ENCODE results near the gene CCL28.
"Not testable (repeated sequence)": the region's sequence is repeated elsewhere in the genome, so short reads cannot be mapped to it uniquely, and the experiment has no call there.

Gene CCL28, protein sequence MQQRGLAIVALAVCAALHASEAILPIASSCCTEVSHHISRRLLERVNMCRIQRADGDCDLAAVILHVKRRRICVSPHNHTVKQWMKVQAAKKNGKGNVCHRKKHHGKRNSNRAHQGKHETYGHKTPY

DNA sequence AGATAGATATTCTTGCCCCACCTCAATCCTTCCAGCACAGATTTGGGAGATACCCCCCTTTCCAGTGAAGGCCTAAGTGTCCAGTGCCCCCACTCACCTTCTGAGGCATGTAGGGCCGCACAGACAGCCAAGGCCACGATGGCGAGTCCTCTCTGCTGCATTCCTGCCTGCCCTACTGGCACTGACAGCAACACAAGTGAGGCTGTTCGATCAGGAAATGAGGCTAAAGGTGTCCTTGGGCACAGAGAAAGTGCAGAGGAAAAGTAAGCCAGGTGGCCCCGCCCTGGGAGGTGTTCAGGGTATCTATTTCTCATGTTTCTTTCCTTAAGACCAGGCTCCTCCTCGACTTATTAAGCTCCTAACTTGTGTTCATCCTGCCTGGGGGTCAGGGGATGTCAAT, at the start of gene CCL28:
Gene CCL28 (minus strand): TSS at position 236 of the 400 bp plus-strand sequence. CDS start 75 bp downstream, at position 161.
- no peak for DNase-seq (ENCODE audit: low read depth)

DNA sequence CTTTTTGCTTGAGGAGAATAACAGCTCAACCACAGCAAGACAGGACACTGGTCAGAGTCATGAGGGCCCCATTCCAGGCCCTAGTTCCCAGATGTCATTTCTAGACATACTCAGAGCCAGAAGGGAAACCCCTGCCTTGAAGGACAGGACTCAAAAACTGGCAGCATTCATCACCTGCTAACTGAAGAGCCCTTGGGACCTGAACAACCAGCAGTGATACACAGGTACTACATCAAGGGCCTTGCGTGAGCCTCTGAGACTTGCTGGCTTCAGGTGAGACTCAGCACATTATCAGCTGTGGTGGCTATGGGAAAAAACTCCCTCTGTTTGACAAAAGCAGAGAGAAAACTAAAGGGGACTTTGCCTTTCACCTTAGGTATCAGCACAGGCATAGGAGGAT, 48.9 kb upstream of the CCL28 start:
- DNase-seq (ENCODE audit: low read depth): no peak

DNA sequence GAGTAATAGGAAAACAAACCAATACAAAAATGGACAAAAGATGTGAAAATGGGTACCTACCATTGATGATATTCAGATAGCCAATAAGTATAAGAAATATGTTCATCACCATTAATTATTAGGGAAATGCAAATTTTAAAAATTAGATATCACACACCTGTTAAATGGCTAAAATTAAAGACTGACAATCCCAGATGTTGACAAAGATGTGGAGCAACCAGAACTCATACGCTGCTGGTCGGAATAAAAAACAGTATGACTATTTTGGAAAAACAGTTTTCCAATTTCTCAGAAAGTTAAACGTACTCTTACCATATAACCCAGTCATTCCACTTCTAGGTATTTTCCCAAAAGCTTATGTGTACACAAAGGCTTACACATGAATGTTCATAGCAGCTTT, 44.4 kb upstream of the CCL28 start:
- DNase-seq (ENCODE audit: low read depth): no peak

DNA sequence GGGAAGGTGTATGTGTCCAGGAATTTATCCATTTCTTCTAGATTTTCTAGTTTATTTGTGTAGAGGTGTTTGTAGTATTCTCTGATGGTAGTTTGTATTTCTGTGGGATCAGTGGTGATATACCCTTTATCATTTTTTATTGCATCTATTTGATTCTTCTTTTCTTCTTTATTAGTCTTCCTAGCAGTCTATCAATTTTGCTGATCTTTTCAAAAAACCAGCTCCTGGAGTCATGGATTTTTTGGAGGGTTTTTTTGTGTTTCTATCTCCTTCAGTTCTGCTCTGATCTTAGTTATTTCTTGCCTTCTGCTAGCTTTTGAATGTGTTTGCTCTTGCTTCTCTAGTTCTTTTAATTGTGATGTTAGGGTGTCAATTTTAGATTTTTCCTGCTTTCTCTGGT, 29.4 kb upstream of the CCL28 start:
- not testable (repeated sequence) for DNase-seq (ENCODE audit: low read depth)

DNA sequence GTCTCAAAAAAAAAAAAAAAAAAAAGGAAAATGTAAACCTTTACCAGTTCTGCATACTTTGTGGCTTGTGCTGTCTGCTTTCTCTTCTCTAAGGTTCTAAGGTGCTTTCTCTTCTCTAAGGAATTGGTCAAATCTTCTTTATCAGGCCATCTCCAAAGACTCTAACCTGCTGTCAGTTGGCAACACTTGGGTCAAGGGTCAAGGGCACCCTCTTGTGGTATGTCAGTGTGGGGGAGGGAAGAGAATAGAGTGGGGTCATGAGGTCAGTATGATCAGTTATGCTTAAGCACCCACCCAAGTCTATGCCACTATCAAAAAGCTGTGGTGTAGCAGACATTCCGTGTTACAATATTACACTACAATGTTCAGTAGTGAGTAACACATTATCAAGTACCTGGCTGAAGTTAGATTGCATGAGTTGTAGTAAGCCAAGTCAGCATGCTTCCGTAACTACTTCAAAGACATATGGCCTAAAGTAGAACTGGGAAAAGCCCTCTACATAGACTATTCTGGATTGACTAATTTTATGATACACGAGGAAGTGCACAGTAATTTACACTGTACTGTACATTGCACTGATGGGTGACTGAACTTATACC, 25.0 kb upstream of the CCL28 start:
- no peak for DNase-seq (ENCODE audit: low read depth)

DNA sequence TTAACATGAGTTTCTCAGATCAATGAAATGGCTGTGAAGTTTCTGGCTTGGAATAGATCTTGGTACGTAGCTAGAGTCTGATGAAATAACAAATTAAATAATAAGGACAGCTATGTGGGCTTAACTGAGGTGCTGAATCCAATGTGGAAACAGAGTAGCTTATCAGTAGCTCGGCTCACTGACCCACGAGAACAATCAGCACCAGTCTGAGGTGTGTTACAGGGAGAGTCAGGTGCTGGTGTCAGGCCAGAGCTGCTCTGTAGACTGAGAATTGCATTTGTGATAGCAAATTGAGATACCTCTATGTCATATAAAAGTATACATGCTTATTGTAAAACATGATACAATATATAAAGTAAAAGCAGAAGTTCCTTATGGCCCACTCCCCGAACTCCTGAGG, 21.2 kb upstream of the CCL28 start:
- DNase-seq (ENCODE audit: low read depth): no peak

DNA sequence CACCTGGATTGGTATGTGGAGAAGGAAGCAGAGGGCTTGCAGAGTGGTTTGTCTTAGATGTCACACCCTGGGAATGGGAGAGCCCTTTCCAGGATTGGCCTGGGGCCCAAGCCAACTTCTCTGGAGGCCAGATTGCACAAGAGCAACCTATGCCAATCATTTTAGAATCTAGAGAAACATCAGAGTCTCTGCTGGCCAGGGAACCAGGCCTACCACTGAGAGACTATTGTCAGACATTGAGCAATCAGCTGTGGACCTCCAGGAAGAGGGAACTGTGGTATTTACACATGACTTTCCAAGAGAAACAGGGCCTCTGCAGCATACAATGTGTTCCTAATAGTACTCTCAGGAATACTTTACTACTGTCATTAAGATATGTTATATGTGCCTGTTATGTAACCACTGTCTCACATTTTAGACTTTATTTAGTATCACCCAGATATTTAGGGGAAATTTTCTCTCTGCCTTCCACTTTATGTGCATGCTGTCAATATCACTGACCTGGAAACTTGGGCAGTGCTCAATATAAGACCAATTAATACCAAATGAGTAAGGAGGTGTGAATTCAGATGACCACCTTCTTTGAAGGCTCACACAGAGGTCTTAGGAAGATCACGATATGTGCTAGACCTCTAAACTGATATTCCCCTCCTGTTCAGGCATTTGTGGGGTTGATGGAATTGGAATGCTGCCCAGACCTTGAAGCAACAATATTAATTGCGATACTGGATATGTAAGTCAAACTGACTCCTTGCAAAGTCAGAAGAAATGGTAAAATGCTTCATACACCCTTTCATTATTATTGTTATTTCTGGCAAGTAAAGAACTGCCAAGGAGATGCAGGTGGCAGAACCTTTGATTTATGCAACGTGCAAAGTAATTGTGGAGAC, 20.5 kb upstream of the CCL28 start:
- peak; percentile 76 for DNase-seq (ENCODE audit: low read depth)

DNA sequence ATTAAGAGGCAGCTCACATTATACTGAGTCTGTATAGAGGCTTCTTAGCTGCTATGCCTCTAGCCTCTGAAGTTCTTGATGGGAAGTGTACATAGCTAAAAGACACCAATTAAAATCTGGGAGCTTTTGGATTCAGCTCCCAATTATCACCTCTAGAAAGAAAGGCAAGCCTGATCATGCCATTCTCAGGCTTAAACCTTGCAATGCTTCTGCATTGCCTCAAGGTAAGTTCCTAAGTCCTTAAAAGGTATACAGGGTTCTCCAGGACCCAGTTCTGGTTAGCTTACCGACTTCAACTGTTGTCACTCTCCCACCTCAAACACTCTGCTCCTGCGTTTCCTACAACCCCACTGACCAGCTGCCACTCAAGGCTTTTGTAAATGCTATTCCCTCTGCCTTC, 17.5 kb upstream of the CCL28 start:
- DNase-seq (ENCODE audit: low read depth): no peak

DNA sequence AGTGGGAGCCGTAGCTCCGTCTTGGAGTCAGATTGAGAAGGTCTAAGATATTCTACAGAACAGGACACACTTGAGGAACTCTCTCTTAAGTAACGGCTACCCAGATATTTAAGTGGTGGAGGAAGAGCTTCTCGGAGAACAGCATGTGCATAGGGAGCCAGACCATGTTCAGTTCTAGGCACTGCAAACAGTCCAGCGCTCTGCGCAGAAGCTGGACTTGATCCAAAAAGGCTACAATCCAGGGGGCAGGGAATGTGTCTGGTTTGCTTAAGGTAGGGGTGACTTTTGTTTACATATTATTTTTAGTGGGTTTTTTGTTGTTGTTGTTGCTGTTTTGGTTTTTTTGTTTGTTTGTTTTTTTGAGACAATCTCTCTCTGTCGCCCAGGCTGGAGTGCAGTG, 16.8 kb upstream of the CCL28 start:
- no peak for DNase-seq (ENCODE audit: low read depth)

DNA sequence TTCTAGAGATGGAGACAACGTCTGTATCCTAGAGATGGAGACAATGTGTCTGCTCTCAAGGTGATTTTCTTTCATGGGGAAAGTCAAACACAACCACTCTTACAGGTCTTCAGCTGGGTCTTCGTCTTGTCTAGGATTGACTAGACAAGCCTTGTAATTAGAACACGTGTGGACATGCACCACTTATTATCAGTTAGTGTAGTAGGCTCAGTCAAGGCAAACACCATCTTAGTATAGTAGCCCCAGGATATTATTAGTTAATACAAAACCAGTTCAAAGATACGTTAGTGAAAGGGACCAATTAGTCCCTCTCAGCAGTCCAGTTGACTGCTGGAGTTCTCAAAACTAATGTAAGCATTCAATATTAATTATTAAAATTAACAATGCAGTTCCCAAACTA, 15.1 kb upstream of the CCL28 start:
- no peak for DNase-seq (ENCODE audit: low read depth)

DNA sequence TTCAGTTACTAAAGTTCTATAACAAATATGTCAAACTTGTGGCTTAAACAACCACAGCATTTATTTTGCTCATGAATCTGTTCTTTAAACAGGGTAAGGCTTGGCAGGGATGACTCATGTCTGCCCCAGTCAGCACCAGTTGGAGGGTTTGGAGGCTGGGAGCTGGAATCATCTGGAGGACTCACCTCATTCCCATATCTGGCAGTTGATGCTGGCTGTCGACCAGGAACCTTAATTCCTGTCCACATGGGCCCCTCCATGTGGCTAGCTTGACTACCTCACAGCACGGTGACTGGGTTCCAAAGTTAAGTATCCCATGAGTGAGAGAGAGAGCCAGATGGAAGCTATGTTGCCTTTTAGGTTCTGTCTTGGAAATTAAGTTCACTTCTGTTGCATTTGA, 13.8 kb upstream of the CCL28 start:
- DNase-seq (ENCODE audit: low read depth): no peak

DNA sequence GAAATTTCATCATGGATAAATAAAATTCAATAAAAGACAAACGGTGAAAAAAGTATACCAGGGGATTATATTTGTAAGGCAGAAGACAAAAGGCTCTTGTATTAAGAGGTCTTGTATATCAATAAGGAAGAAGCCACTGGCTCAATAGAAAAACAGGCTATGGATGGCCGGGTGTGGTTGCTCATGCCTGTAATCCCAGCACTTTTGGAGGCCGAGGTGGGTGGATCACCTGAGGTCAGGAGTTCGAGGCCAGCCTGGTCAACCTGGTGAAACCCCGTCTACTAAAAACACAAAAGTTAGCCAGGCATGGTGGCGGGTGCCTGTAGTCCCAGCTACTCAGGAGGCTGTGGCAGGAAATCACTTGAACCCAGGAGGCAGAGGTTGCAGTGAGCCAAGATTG, 10.9 kb upstream of the CCL28 start:
- DNase-seq (ENCODE audit: low read depth): not testable (repeated sequence)

DNA sequence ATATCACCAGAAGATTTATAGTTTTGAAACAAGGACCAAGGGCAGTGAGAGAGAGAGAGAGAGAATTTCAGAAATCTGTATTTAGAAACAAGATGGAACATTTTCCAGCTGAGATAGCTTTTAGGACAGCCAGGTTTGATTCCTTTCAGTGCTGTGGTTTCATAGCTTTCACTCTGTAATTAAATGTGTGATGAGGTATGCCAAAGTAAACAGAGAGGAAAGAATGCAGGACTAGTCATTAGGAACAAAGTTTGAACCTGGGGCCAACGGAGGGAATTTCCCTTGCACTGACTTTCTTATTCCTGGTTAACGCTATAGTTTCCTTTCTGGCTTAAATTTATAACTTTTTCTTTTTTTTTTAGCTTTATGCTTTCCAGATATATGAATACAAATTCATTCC, 10.0 kb upstream of the CCL28 start:
- DNase-seq (ENCODE audit: low read depth): no peak

DNA sequence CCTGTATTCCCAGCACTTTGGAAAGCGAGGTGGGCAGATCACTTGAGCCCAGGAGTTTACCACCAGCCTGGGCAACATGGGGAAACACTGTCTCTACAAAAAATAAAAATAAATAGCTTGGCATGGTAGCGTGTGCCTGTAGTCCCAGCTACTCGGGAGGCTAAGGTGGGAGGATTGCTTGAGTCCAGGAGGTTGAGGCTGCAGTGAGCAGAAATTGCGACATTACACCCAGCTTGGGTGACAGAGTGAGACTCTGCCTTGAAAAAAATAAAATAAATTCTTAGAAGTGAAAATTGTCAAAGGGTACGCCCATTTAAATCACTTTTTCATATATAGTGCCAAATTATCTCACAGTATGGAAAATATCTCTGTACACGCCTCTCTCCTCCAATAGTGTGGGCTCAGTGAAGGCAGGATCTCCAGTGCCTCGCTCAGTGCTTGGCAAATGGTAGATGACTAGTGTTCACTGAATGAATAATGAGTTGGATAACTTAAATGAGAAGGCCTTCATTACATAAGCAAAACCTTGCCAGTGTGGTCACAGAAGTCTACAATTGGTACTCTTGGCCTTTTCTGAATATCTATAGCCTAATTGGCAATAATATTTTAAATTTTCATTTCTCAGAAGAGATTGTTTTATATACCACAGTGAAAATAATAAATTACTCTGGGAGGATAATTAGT, 9.4 kb upstream of the CCL28 start:
- DNase-seq (ENCODE audit: low read depth): no peak

DNA sequence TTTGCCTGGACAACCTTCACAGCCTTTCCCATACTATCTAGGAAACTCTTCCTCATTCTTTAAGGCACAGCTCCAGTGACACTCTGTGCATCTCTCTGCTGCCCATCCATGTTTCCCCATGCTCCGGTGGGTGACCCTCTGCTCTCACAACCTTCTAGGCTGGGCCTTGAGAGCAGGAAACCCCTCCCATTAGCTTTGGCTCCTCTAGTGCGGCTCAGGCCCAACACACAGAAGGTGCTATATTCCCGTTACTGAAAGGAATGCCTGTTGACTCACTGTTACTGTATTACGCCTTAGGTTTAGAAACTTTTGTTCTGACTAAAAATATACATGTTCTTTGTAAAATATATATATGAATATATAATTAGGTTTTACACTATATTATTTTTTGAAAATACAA, 8.1 kb upstream of the CCL28 start:
- no peak for DNase-seq (ENCODE audit: low read depth)

DNA sequence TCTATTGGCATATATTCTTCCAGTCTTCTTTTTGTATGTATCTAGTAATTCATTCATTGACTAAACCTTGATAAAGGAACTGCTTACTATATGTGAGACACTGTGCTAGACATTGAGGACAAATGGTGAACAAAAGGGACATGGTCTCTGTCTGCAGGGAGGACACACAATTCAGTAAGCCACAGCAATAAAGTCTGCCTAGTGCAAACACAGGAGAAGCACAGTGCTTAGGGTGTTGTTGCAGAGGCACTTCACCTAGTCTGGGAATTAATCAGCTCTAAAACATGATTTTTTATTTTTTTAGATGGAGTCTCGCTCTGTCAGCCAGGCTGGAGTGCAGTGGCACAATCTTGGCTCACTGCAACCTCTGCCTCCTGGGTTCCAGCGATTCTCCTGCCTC, 6.4 kb upstream of the CCL28 start:
- DNase-seq (ENCODE audit: low read depth): no peak

DNA sequence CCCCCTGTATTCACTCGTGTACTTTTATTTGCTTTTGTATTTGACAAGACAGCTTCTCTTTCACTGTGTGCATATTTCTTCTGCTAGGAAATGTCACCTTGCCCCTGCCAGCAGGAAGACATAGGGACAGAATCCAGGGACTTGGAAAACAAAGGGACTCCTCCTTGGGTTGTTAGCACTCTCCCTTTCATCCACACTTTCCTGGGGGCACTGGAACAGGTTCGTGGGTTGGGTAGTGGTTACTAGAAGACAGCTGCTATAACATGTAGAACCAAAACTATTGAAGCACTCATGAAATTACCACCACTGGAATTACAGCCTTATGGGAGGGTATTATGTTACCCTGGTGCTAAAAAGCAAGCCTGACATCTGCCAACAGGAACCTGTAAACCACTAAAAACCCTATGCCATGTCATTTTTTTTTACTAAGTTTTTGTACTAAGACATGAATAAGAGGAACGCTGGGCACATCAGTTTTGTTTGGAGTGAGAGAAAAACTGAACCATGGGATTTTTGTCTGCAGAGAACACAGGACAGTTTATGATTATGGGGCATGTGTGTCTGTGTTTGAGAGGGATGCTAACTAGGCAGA, 4.7 kb upstream of the CCL28 start:
- no peak for DNase-seq (ENCODE audit: low read depth)

DNA sequence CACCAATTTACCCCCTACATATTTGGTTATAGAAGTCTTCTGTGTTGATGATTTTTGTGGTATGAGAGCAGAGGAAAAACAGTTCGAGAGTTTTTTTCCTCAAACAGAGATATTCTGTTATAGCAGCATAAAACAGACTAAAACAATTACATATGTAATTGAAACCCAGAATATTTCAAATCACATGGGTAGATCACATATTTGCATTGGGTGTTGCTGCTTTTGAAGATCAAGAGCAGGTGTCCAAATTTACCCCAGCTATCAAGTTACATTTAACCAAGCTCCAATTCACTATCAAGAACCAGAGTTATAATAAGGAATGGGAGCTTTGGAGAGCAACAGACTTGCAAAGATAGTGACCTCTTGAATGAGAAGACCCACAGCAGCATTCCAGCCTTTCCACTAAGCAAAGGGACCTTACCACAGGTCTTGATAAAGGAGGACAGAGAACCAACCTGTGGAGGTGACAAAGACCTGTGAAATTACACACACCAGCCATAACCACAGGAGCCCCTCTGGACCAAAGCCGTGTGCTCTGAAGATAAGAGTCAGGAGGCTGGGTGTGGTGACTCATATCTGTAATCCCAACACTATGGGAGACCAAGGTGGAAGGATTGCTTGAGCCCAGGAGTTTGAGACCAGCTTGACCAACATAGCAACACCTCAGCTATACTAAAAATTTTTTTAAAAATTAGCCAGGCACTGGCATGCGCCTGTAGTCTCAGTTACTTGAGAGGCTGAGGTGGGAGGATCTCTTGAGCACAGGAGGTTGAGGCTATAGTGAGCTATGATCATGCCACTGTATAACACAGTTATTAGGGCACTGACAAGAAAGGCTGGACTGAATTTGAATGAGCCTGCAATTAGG, 4.0 kb upstream of the CCL28 start:
- DNase-seq (ENCODE audit: low read depth): no peak

DNA sequence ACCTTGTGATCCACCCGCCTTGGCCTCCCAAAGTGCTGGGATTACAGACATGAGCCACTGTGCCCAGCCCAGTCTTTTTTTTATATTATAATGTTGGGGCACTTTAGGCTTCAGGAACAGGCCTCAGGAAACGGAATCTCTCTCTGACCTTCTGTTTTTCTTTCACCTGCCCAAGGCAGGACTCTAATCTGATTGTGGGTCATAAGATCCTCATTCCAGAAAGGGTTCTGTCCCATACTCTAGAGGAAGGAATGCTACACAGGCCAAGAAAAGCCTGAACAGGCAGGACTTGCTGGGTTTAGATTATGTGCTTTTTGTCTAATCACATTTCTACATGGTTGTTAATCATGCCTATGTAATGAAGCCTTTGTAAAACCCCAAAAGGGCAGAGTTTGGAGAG, 1.8 kb upstream of the CCL28 start:
- DNase-seq (ENCODE audit: low read depth): no peak

DNA sequence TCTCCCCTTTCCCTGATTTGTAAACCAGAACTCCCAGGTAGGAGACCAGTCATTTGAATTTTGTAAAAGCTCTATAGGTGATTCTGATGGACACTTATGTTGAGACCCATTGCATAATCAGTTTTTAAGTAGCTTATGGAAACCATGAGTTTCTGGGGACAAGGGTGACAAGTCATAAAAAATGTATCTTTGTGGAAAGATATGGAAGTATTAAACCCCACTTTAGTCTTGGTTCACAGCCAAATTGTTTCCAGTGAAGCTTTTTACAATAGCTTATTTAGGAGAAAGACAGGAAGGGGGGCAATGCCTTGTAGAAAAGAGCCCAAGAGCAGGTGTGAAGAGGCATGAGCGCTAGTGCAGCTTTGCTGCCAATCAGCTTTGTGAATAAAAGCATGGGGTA, 453 bp upstream of the CCL28 start:
- no peak for DNase-seq (ENCODE audit: low read depth)

DNA sequence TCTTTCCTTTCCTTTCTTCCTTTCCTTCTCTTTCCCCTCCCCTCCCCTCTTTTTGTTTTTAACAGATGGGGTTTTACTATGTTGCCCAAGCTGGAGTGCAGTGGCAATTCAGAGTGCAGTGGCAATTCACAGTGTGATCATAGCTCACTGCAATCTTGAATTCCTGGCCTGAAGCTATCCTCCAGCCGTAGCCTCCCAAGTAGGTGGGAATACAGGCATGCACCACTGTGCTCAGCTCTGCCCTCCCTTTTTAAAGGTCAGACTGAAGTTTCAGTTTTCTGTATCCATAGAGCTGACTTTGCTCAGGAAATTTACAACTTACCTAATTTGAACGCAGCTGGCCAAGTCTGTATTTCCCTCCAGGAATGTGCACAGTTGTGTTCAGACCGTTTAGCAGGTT, 696 bp downstream of the CCL28 start:
- no peak for DNase-seq (ENCODE audit: low read depth)

DNA sequence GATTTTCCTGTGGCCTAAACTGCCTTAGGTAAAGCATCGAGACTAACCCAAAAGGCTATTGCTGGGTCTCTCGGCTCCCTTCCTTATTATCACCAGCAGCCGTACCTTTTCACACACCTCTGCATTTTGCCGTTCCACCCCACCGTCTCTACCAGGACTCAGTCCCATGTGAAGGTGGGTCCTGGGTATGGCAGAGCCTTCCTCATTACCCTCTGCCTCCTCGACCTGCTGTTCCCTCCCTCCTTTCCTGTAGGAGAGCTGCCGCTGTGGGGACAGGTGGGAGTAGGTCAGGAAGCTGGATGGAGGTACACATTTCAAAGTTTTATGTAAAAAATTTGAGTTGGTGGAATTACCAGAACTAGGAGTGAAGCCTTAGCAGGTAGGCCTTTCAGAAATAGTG, 1.8 kb downstream of the CCL28 start:
- DNase-seq (ENCODE audit: low read depth): no peak

Measured in fibroblast of the conjunctiva (primary cell).